GM21367 (cell line): Measurements from ENCODE around the gene SP7.
"Not testable (repeated sequence)": the region's sequence is repeated elsewhere in the genome, so short reads cannot be mapped to it uniquely, and the experiment has no call there.

Experiments used
- ATAC-seq: cut with Tn5 transposase; IDR thresholded peaks from one replicate; pipeline ENCODE4 v1.9.1; 2021; ENCODE audit not compliant: unreplicated experiment

The SP7 gene

GRCh38 chr12:53324113-53324778, 11.9 kb downstream of the SP7 start:
- peak; percentile 19 for ATAC-seq

GRCh38 chr12:53320352-53321195, 15.6 kb downstream of the SP7 start:
- ATAC-seq = no peak

GRCh38 chr12:53313996-53314395, 22.2 kb downstream of the SP7 start:
- ATAC-seq = no peak

GRCh38 chr12:53308276-53308675, 27.9 kb downstream of the SP7 start:
- no peak for ATAC-seq

GRCh38 chr12:53306826-53307225, 29.3 kb downstream of the SP7 start:
- ATAC-seq = no peak

- no peak for ATAC-seq
Measured at GRCh38 chr12:53302903-53303302, 33.3 kb downstream of the SP7 start.

- ATAC-seq = no peak
Measured at GRCh38 chr12:53300187-53300586, 36.0 kb downstream of the SP7 start.

GRCh38 chr12:53299454-53300180, 36.5 kb downstream of the SP7 start, which contains the start of gene MYG1:
Gene MYG1, plus strand, starts transcription at chr12:53299695. Its CDS starts 43 bp downstream, at chr12:53299738.
- ATAC-seq = peak; percentile 56

- no peak for ATAC-seq
Measured at GRCh38 chr12:53299101-53299453, 37.1 kb downstream of the SP7 start.

- ATAC-seq = no peak
Measured at GRCh38 chr12:53298164-53298563, 38.0 kb downstream of the SP7 start.

- ATAC-seq = not testable (repeated sequence)
Measured at GRCh38 chr12:53297106-53297505, 39.0 kb downstream of the SP7 start.

GRCh38 chr12:53295891-53296219, 40.3 kb downstream of the SP7 start:
- no peak for ATAC-seq

- peak; percentile 70 for ATAC-seq
Measured at GRCh38 chr12:53295070-53295890, 40.9 kb downstream of the SP7 start, which contains the start of gene PFDN5. Gene PFDN5, plus strand, starts transcription at chr12:53295542. Its CDS starts 26 bp downstream, at chr12:53295568.

GRCh38 chr12:53292426-53292825, 43.7 kb downstream of the SP7 start:
- ATAC-seq = no peak

- no peak for ATAC-seq
Measured at GRCh38 chr12:53290661-53291060, 45.5 kb downstream of the SP7 start.

GRCh38 chr12:53289891-53290290, 46.3 kb downstream of the SP7 start:
- no peak for ATAC-seq

GRCh38 chr12:53288322-53288721, 47.8 kb downstream of the SP7 start:
- ATAC-seq = no peak

GRCh38 chr12:53287741-53288216, 48.4 kb downstream of the SP7 start:
- no peak for ATAC-seq

- no peak for ATAC-seq
Measured at GRCh38 chr12:53286448-53286847, 49.7 kb downstream of the SP7 start.

GRCh38 chr12:53279888-53280498, 56.2 kb downstream of the SP7 start:
- ATAC-seq = no peak
